ENCODE results near the gene EPHB1.

GRCh38 chr3:134964226-134964625 is 169.2 kb downstream of the EPHB1 start:
- TF ChIP-seq POLR2AphosphoS5 (IDR thresholded peaks at IDR 0.05; ENCODE audit: low read depth, low read length), result no peak
- TF ChIP-seq POLR2A (IDR thresholded peaks at IDR 0.05; ENCODE audit: low read depth, low read length), result no peak
- no peak for TF ChIP-seq TAF1 (IDR thresholded peaks at IDR 0.05; ENCODE audit: low read depth, low read length)
- TF ChIP-seq POU2F2 (IDR thresholded peaks at IDR 0.05; ENCODE audit: low read depth, low read length), result no peak
- no peak for TF ChIP-seq PAX5 (IDR thresholded peaks at IDR 0.05; ENCODE audit: insufficient read depth, low read length, severe bottlenecking)
- no peak for TF ChIP-seq SPI1 (IDR thresholded peaks at IDR 0.05; ENCODE audit: low read depth, low read length)

All from GM12891 (cell line).